Measurements from ENCODE around the gene ZDHHC3.
"Not testable (repeated sequence)": the region's sequence is repeated elsewhere in the genome, so short reads cannot be mapped to it uniquely, and the experiment has no call there.

The ZDHHC3 gene

DNA sequence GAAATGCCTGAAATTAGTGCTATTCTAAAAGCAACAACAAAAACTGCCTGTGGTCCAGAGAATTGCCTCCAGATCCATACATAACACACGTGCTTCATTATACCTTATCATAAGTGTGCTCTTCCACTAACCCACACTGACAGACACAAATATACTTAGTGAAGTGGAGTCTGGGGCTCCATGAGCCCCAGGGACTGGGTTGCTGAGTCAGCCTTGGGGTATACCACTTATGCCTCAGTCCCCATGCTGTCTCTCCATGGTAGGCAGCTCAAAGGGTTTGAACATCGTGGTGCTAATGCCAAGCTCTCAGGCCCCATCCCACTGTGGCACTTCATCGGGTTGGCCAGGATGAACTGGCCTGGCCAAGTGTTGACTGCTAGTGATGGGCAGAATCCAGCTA is 10.8 kb downstream of the ZDHHC3 start:
- no peak for DNase-seq (ENCODE audit: low read depth in 2 of 2)

DNA sequence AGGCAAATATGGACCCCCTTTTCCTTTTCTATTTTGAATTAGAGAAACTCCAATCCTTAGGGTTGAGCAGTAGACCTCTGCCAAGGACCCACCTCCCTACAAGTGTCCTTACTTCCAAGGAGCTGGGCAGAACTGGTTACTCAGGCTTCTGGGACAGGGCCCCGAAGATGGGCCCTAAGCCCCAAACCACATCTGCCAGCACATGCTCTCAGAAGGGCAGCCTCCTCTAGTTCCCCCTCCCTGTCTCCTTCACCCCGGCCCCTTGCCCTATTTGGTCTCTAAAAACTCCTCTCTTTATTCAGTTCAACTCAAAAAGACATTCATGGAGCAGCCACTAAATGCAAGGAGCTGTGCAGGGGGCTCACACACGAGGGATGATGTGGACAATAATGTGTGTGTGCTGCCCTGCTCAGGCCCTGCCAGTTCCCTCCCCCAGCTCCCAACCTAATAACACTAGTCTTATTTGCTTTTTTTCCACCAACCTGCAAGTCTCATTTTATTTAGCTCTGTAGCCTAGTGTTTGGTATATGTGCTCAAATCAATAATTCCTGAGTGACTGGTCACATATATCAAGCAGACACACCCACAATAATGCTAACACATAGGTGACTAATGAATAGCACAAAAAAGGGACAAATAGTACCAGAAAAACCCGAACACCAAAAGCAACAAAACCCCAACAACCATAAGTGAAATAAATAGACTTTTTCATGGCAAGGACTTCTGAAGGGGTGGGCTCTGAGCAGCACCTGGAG is 12.2 kb downstream of the ZDHHC3 start:
- no peak for DNase-seq (ENCODE audit: low read depth in 2 of 2)

DNA sequence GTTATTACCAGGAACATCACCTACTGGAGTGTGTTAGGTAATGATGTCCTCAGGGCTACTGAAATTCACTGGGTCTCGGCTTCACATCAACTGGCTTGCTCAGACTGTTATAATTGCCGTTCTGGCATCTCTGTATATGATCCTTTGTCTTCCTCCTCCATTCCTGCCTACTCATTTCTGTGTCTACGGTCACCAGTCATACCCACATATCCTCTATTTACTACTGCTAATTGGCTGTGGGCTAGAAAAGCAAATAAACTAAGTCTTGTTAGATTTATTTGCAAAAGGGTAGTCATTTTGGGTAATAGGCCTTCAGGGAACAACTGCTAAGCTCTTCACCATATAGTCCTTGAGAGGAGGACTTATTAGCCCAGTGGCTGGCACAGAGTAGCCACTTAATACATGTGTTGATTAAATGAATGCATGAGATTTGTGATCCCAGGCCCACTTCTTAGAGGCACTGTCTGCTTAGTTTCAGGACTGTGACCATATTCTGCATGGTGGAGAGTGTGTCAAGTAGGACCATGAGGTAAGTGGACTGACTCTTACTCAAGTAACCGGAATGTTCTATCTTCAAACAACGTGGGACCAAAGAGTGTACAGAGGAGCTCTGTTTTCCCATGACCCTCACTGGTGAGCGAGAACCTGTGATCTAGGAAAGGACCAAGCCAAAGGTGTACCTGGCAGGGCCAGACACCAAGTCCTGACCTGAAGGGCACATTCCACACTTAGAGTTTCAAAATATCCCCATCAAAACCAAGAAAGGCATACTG is 13.2 kb downstream of the ZDHHC3 start:
- DNase-seq (ENCODE audit: low read depth in 2 of 2), result no peak

DNA sequence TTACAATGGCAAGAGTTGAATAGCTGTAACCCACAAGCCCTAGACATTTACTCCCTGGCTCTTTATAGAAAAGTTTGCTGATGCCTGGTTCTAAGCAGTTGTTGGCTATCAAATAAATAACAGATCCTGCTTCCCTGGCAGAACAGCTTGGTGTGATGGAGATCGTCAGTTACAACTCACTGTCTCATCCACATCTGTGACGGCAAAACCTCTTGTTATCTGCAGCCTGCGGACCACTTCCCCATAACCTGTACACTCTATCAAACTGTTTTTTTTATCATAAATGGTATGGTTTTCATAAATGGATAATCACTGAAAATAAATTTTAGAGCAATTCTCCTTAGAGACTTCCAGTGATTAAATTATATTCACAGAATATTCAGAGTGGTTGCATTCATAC is 14.1 kb downstream of the ZDHHC3 start:
- no peak for DNase-seq (ENCODE audit: low read depth in 2 of 2)

DNA sequence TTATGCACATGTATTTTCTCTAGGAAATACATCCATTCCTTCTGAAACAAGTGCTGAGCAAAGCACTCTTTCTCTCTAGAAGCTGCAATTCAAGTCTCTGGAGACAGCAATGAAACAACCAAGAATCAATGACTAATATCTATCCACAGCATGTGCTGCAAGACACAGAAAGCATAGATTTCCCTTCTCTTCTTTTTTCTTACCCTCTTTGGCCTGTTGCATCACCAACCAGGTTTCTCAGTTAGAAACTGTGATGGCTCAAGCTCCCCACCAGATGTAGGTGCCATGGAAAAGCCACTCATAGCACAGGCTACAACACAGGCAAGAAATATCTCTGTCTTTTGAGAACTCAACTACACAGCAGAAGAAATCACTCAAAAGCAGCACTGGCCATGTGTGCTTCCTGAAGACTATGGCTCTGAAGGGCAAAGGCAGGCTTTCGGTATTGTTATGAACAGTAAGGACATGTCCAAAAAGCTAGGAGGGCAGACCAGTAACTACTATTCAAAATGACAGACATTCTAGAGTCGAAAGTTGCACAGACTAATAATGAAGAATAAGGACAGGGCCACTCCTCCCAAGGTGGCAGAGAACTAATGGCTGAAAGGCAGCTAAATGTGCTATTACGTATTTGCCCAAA is 15.5 kb downstream of the ZDHHC3 start:
- no peak for DNase-seq (ENCODE audit: low read depth in 2 of 2)

DNA sequence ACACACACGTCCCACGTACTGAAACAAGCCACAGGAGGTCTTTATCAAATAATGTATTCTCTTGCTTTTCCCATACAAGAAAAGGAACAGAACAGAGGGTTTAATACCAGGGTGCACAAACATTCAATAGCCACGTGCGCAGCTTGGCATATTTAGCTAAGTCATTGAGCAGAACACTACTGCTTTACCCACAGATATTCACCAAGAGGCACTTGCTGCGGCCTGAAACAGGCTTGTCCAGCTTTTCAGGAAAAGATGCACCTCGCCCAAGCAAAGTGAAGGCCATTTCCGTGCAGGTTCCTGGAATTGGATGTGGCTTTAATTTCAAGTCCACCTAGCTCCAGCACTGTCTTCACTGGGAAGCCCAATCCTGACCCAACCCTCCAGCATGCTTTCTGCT is 17.6 kb downstream of the ZDHHC3 start:
- DNase-seq (ENCODE audit: low read depth in 2 of 2), result no peak

DNA sequence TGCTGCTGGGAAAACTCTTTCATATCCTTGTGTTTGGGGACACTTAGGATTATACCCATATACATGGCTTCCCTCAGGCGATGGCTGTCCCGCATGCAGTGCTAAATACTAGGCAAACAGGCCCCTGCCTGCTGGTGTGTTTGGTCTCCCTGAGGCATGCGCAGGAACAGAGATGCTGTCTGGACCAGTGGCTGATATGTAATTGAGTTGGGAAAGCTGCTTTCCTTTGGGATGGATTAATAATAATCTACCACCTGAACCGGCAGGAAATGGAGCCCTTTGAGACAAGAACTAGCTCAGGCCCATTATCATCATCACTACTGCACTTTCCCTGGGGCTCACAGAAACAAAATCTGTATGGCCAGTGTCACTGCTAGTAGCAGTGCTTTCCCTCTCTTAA is 18.0 kb downstream of the ZDHHC3 start:
- no peak for DNase-seq (ENCODE audit: low read depth in 2 of 2)

DNA sequence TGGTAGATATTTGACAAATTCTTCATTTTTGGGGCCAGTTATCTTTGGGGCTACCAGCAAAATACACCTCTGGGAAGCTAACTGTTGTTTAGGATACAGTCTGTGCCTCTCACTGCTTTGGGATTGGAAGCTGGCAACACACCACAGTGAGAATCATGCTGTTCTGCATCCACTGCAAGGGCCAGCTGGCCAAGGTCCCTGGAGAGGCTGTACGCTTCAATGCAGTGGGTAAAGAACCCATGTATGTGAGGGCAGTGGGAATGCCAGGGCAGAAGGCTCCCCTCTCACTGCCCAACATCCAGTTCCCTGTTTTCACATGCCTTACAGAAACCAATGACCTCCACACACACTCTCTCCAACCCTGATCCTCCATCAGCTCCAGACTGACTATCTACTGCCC is 20.1 kb downstream of the ZDHHC3 start:
- DNase-seq (ENCODE audit: low read depth in 2 of 2), result no peak

DNA sequence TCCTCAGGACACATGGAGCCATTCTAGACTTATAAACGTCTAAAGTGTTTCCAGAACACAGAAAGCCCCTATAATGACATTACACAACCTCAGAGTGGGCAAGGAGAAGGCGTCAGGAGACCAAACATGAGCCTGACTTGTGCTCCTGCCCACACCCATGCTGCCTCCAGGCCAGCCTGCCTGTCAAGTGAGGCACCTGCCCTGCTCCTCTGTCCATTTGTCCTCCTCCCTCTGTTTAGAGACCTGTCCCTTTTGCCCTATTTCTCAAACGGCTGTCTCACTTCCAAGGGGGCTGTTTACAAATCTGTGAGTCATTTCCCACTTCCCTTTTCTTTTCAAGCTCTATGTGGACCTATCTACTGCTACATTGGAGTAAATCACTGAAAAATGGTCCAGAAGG is 21.0 kb downstream of the ZDHHC3 start:
- DNase-seq (ENCODE audit: low read depth in 2 of 2), result no peak

DNA sequence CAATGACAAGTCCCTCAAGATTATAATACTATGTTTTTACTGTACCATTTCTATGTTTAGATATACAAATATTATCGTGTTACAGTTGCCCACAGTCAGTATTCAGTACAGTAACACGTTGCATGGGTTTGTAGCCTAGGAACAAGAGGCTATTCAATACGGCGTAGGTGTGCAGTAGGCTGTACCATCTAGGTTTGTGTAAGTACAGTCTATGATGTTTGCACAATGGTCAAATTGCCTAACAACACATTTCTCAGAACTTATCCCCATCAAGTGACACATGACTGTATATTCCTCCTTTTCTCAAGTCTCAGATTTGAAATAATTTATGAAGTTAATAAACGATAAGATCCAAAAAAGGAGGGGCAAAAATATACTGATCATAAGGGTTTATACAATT is 21.7 kb downstream of the ZDHHC3 start:
- DNase-seq (ENCODE audit: low read depth in 2 of 2), result no peak

DNA sequence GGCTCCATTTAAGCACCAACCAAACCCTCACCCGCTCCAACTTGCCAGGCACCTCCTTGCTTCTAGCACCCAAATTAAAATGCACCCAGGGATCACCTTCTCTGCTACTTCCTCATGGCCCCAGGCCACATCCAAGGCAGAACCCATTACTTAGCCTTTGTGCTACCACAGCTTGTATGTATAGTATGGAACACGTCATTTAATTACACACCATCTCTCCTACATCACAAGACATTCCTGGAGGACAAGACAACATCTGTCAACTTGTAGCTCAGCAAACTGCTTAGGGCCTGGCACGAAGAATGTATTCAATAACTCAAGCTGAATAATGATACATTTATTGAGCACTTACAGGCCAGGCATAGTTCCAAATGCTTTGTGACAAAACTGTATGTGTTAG is 23.3 kb downstream of the ZDHHC3 start:
- DNase-seq (ENCODE audit: low read depth in 2 of 2), result no peak

DNA sequence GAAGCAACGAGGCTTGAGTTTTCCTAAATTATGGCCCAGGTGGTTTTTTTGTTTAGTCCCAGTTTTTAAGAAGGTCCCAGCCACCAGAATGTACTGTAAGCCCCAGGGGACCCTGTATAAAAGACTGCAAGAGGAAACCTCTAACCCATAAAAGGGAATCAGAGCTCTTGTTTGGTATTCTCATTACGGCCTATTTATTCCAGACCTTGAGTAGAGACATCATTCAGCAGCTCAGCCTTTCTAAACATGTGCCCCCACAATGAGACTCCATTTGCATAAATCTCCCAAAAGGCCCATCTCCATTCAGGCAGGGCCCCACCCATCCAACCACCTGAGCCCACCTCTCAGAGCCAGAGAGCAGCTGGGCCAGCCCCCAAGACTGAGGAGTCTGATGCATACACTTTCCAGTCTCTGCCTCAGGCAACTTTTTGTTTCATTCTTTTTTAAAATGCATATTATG is 25.7 kb downstream of the ZDHHC3 start:
- no peak for DNase-seq (ENCODE audit: low read depth in 2 of 2)

DNA sequence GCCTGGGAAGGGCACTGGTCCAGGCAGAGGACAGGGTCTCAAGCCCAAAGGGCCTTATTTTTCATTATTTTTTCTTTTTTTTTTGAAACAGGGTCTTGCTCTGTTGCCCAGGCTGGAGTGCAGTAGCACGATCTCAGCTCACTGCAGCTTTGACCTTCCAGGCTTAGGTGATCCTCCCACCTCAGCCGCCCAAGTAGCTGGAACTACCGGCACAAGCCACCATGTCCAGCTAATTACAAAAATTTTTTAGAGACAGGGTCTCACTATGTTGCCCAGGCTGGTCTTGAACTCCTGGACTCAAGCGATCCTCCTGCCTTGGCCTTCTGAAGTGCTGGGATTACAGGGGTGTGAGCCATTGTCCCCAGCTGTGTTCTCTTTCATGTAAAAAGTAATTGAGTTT is 26.2 kb downstream of the ZDHHC3 start:
- not testable (repeated sequence) for DNase-seq (ENCODE audit: low read depth in 2 of 2)

DNA sequence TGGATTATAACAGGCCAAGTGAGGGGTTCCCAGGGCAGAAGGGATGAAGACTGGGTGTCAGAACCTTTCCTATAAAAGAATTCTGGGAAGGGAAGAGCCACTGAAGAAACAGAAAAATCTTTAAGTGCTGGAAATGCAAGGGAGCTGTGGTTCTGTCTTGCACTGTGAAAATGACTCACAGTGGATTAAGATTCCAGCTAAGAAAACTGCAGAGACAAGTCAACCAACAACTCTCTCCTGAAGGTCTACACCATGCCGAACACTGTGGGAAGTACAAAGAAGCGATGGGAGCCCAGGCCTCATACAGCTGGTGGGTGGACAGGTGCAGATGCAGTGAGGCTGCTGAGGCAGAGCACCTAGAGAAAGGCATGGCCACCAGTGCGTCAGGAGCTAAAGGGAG is 27.7 kb downstream of the ZDHHC3 start:
- no peak for DNase-seq (ENCODE audit: low read depth in 2 of 2)

DNA sequence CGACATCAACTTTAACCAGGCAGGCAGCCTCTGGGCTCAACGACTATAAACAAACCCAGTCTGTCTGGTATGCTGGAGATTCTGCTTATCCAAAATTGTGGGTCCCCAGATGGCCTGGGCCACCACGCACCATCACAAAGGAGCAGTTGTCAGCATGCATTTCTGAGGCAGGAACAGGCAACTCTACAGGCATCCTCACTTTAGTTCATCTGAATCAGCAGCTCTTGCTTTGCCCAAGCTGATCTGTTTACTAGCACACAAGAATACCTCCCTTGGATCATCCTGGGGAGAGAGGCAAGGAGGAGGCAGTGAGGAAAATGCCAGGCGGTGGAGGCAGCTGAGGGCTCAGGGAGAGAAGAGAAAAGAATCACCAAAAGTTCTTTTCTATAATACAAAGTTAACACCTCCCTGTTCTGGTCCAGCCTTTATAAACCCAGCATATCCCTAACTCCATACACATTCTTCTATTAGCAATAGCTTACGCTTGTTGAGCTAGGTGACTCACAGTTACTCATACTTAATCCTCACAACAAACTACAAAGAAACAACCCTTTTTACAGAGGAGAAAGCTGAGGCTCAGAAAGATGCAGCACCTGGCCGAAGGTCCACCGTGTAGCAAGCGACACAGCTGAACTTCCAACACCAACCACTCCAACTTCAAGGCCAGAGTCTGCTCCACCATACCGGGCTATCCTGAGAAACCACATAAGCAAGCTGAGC is 33.6 kb downstream of the ZDHHC3 start:
- no peak for DNase-seq (ENCODE audit: low read depth in 2 of 2)

DNA sequence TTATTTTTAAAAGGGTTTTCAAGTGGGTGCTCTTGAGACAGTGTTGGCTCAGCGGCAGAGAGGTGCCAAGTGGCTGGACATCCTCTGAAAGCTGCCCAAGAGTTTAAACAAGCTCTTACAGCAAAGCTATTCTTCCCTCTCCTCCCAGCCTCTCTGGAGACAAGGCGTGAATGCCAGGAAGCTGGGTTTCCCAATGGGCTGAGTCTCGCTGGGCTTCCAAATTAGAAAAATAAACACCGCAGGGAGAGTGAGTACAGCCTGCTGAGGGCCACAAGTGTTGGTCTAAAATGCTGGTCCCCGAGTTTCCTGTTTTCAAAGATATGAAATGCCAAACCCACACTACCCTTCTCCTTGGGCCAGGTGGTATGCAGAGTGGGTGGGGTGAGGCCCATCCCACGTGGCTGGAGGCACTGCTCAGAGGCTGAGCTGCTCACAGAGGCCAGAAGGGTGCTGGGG is 36.4 kb downstream of the ZDHHC3 start:
- DNase-seq (ENCODE audit: low read depth in 2 of 2), result no peak

DNA sequence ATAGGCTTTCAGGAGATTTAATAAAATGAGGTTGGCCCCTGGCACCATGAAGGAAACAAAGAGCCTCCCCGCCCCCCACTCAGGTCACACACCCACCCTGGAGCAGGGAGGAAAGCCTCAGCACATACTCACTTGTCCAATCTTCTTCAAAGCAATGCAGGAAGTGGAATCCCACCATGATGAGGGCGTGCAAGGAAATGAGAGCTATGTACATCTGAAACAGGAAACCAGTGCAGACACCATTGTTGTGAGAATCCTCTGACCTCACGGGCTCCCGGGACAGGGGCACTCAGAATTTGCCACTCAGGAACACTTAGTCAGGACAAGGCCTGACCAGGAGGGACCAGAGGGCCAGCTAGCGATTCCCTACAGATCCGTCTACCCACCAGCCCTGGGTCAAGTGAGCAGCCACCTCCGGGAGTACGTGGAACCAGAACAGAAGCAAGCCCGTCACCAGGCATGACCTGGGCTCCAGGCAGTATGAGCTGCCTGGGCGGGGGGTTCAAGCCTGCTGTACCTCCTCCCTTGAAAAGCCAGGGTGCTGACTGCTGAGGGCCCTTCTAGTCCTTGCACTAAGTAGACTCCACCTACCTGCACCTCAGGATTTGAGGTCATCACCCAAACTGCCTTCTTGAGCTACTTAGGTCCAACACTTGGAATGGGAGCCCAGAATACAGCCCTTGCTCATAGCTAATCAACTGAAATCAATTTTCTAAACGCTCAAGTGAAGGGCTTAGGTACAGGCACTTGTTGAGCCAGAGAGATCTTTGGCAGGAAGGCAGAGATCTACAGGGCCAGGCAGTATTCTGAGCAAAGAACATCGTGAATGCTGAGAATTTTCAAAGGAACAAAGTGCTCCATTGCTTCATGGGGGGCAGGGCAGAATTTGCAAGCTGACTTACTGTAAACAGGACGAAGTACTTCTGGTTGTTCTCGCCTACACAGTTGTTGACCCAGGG is 42.7 kb downstream of the ZDHHC3 start:
- DNase-seq (ENCODE audit: low read depth in 2 of 2), result no peak

DNA sequence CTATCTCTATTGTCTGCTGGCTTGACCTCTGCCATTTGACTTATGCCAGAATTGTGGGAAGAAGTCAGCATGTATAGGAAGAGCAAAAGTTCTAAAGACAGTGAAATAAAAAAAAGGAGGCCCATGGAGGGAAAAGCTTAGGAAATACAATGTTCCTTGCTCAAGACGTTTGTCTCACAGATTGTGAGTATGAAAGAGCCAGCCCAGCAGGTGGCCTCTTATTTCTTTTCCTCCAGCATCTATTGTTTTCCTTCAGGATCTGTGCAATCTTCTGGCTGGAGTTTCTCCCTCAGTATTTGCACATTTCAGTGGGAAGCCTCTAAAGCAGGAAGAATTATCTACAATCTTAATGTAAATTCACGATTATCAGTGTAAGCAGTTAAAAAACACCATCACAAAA is 43.7 kb downstream of the ZDHHC3 start:
- no peak for DNase-seq (ENCODE audit: low read depth in 2 of 2)

DNA sequence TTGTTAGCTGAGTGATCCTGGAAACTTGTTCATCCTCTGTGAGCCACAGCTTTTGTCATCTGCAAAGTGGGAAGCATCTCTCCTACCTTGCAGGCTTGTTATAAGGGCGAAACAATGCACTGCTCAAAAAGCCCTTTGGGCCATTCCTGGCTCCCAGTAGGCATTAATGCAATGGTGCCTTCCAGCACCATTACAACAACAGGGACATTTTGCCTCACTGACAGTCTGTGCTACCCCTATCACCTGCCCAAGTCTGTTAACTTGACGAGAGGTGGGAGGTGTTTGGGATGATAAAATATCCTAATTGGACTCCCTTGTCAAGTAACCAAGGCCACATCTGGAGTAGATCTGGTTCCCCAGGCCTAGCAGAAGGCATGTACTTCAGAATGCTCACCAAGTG is 44.2 kb downstream of the ZDHHC3 start:
- DNase-seq (ENCODE audit: low read depth in 2 of 2), result no peak

DNA sequence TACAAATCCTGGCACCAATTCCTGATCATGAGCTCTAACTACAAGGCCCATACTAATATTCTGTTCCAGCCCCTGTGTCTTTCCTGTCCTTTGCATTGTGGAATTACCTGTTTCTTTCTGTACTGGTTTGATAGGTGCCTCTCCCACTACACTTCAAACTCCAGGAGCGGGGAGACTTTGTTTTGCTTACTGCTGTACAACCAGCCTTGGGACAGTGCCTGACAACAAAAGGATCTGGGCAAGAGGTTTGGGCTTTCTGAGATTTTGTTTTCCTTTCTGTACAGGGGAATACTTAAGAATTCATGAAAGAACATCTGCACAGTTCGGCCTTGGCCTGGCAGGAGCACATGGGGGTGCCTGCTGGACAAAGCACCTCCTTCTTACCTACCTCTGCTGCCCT is 45.1 kb downstream of the ZDHHC3 start:
- DNase-seq (ENCODE audit: low read depth in 2 of 2), result no peak

DNA sequence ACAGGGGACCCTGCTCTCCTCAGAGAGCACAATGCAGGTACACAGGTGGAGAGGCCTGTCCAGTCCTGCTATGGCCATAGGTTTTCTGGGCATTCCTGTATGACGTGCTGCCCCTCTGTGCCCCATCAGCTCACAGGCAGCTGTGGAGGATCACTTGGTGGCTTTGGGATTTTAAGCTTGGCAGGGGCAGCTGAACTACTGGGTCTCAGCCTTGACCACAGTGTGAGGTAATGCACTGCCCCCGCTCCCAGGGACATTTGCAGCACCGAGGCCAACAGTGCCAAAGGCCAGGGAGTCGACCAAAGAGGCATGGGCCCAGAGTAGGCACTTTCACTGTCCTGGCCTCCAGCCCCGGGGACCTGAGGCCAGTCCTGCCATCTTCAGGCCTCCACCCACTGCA is 46.2 kb downstream of the ZDHHC3 start:
- DNase-seq (ENCODE audit: low read depth in 2 of 2), result no peak

Data from stimulated activated CD4-positive, alpha-beta T cell treated with anti-CD3 and anti-CD28 coated beads, Interleukin-15, amount 100 ng/mL, for 48 hours (primary cell).